ACC112 (cell line): Measurements from ENCODE around the gene SLC25A51.

Source experiments
- H2AFZ ChIP-seq: fragments of 200-600 bp; sonication (generic); one replicate; pipeline ENCODE4 v1.6.0; 2017; ENCODE audit warnings: antibody characterized with exemption, low read length; ENCODE audit not compliant: unreplicated experiment
- H3K27ac ChIP-seq: fragments of 200-600 bp; sonication (generic); 2 replicates; pipeline ENCODE4 v1.5.1; 2014; ENCODE audit warnings: low read depth, mild to moderate bottlenecking, antibody characterized with exemption, low read length, moderate library complexity
- H3K27me3 ChIP-seq: fragments of 200-600 bp; sonication (generic); 2 replicates; pipeline ENCODE4 v1.6.1; 2014; ENCODE audit warnings: mild to moderate bottlenecking, antibody characterized with exemption, low read length, moderate library complexity, mixed read lengths; ENCODE audit not compliant: insufficient read depth
- H3K36me3 ChIP-seq: fragments of 200-600 bp; sonication (generic); 2 replicates; pipeline ENCODE4 v1.6.1; 2016; ENCODE audit warnings: mild to moderate bottlenecking, antibody characterized with exemption, low read length, moderate library complexity, mixed read lengths; ENCODE audit not compliant: insufficient read depth
- H3K4me1 ChIP-seq: fragments of 200-600 bp; sonication (generic); one replicate; pipeline ENCODE4 v1.6.1; 2016; ENCODE audit warnings: low read length, mixed read lengths; ENCODE audit not compliant: insufficient read depth, unreplicated experiment, control insufficient read depth
- H3K4me3 ChIP-seq: fragments of 200-600 bp; sonication (generic); 2 replicates; pipeline ENCODE4 v1.5.1; 2014; ENCODE audit warnings: mild to moderate bottlenecking, low read depth, low read length
- H3K79me2 ChIP-seq: fragments of 200-600 bp; sonication (generic); one replicate; pipeline ENCODE4 v1.6.0; 2016; ENCODE audit warnings: low read length; ENCODE audit not compliant: control insufficient read depth, unreplicated experiment, insufficient read depth

SLC25A51 gene

GRCh38 chr9:37919956-37920335 lies 16.0 kb upstream of the SLC25A51 start:
- Histone ChIP-seq H3K79me2 (no peaks in the 10 kb centered on the region), H3K4me3 (no peak overlapping the region), H3K27me3 (no peaks in the 10 kb centered on the region), H3K4me1 (no peaks in the 10 kb centered on the region), H2AFZ (no peak overlapping the region), H3K36me3 (no peaks in the 10 kb centered on the region; the same call in 1 of the 2 replicates), H3K27ac (no peak overlapping the region)

DNA sequence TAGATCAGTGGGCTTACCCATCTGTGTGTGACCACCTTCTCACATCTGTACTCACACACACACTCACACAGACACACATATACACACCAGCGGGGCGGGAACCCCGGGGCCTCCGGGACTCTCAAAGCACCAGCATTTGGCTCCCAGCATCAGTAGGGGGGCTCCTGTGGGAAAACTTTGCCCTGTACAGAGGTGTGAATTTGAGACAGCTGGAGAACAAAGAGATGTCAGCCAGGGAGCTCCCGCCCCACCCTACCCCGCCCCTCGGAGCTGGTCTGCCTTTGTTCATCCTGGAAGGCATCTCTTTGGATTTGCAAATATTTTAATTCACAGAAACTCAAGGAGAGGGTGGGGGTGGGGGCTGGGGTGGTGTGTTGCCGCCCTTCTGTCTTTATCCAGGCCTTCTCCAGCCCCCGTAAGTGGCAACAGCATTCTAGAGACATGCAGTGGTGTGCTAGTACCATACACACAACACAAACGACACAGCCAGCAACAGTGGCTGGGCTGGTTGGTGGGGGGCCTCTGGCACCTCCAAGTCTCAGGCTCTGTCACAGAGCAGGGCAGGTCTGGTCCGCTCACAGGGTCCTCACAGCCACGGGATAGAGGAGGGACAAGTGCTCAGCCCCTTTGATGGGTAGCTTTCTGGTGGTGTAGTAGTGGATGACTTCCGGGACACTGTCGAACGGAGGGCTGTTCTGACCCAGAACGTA lies 15.5 kb upstream of the SLC25A51 start:
- Histone ChIP-seq H3K36me3 (no peaks in the 10 kb centered on the region; the same call in 1 of the 2 replicates), H3K4me3 (no peak overlapping the region), H3K4me1 (no peaks in the 10 kb centered on the region)

GRCh38 chr9:37918665-37919170 lies 14.8 kb upstream of the SLC25A51 start:
- H3K36me3 ChIP-seq: no peaks in the 10 kb centered on the region; the same call in 1 of the 2 replicates
- no peak overlapping the region for H3K4me3 ChIP-seq
- H3K4me1 ChIP-seq: no peaks in the 10 kb centered on the region
- H3K79me2 ChIP-seq: no peaks in the 10 kb centered on the region
- H2AFZ ChIP-seq: no peak overlapping the region
- H3K27ac ChIP-seq: no peak overlapping the region
- H3K27me3 ChIP-seq: no peaks in the 10 kb centered on the region

More for the DNA sequence above, 15.5 kb upstream of the SLC25A51 start:
- Histone ChIP-seq H3K79me2 (no peaks in the 10 kb centered on the region), H2AFZ (no peak overlapping the region), H3K27ac (no peak overlapping the region), H3K27me3 (no peaks in the 10 kb centered on the region)

DNA sequence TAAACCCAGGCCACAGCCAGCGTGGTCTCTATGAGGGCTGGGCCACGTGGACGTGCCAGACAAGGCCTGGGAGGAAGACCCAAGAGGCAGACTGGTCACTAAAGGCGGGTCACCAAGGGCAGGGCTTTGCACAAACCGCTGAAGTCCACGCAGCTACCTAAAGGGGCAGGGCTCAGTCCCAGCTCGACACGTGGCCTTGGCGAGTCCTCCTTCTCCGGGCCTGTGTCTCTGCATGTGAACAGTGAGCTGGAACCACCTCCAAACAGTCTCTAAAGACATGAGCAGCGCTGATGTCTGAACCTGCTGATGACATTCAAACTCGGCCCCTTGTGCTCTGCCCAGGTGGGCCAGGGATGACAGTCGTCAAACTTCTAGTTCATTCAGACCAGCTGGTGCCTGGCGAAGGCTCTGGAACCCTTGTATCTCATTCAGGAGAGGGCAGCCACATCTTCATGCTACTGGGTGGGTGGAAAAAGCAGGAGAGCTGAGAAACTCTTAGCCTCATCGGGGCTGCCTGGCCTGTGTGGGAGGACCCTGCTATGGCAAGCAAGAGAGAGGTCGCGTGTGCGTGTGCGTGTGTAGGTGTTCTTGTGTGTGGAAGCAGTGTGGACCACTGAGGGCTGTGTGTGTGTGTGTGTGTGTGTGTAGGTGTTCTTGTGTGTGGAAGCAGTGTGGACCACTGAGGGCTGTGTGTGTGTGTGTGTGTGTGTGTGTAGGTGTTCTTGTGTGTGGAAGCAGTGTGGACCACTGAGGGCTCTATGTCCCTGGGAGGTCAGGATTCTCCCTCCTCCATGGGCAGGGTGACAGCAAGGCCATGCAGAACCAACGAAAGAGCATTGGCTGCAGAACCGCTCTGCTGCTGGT lies 14.1 kb upstream of the SLC25A51 start:
- no peaks in the 10 kb centered on the region; the same call in 1 of the 2 replicates for H3K36me3 ChIP-seq
- H3K27ac ChIP-seq: no peak overlapping the region
- H3K4me1 ChIP-seq: no peaks in the 10 kb centered on the region
- H2AFZ ChIP-seq: no peak overlapping the region
- H3K79me2 ChIP-seq: no peaks in the 10 kb centered on the region
- no peaks in the 10 kb centered on the region for H3K27me3 ChIP-seq
- H3K4me3 ChIP-seq: no peak overlapping the region

DNA sequence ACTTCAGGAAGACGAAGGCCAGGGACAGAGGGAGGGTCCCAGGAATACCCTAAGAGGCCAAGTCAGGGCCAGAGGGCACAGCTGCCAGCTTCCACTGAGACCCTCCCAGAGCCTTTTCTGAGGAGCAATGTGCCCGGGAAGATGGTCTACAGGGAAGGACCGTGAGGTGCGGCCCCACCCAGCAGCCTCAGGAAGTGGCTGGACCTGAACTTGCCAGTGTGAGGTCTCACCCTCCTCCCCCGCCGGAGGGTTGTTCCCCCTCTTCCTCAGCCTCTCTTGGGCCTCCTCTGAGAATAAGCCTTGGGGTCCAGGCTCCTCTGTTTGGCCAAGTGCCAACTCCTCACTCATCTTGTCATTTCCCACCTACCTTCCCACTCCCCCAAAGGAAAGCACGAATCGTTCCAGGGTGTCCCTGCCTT lies 13.4 kb upstream of the SLC25A51 start:
- H2AFZ ChIP-seq: no peak overlapping the region
- no peaks in the 10 kb centered on the region for H3K4me1 ChIP-seq
- H3K27me3 ChIP-seq: no peaks in the 10 kb centered on the region
- no peaks in the 10 kb centered on the region; the same call in 1 of the 2 replicates for H3K36me3 ChIP-seq
- H3K27ac ChIP-seq: no peak overlapping the region
- H3K79me2 ChIP-seq: no peaks in the 10 kb centered on the region
- H3K4me3 ChIP-seq: no peak overlapping the region

- Histone ChIP-seq H3K27ac (no peak overlapping the region), H3K4me3 (no peak overlapping the region), H2AFZ (no peak overlapping the region), H3K36me3 (no peaks in the 10 kb centered on the region; the same call in 1 of the 2 replicates), H3K4me1 (no peaks in the 10 kb centered on the region), H3K79me2 (no peaks in the 10 kb centered on the region), H3K27me3 (no peaks in the 10 kb centered on the region)
These were observed 12.8 kb upstream of the SLC25A51 start for GRCh38 chr9:37916471-37917312.

DNA sequence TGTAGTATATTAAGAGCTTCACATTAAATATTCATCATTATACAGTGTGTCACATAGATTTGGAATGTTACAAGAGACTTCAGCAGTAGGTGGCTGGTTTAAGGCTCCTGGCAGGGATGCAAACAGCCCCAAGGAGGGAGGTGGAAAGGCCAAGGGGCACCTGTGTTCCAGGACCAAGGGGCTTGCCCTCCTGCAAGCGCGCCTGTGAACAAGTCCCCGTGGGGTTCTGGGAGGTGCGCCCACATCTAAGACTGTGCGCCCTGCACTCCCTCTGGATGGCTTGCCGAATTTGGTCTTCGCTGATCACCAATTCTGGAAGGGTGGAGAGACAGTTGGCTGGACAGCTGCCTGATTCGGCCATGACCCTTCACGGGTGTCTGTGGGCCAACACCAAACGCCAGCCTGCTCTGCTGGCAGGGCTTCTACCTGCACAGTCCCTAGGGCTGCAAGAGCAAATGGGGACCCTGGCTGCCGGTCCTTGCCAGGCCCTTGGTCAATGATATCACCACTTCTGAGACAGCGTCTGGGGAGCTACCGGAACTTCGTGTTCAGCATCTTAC lies 12.1 kb upstream of the SLC25A51 start:
- Histone ChIP-seq H3K36me3 (no peaks in the 10 kb centered on the region; the same call in 1 of the 2 replicates), H2AFZ (no peak overlapping the region), H3K27ac (no peak overlapping the region), H3K4me3 (no peak overlapping the region), H3K4me1 (no peaks in the 10 kb centered on the region), H3K27me3 (no peaks in the 10 kb centered on the region), H3K79me2 (no peaks in the 10 kb centered on the region)

DNA sequence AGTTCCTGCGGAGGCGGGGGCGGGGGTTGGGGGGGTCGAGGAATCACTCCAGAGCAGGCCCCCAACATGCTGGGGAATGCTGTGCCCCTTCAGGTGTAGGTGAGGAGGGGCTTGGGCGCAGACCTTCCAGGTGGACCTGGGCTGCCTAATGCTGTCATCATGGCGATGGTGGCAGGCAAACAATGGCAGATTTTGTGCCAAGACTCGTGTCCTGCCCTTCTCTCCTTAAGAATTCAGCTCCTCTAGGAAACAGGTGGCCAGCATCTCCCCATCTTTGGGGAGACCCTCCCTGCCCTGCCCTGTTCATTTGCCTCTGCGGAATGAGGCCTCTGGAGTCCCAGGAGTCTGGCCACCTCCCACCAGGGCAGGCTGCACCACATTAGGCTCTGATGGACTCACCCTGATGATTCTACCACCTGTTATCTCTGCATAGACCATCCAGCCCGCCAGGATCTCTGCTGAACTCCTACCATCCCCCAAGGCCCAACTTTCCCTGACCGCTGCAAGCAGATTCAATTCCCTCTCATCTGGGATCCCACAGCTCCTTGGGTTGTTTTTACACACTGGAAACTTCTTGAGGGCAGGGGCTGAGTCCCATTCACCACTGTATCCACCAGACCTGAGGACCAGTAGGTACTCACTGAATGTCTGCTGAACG lies 10.9 kb upstream of the SLC25A51 start:
- no peak overlapping the region for H2AFZ ChIP-seq
- no peaks in the 10 kb centered on the region for H3K4me1 ChIP-seq
- no peak overlapping the region for H3K27ac ChIP-seq
- no peaks in the 10 kb centered on the region; the same call in 1 of the 2 replicates for H3K36me3 ChIP-seq
- H3K27me3 ChIP-seq: no peaks in the 10 kb centered on the region
- H3K79me2 ChIP-seq: no peaks in the 10 kb centered on the region
- H3K4me3 ChIP-seq: no peak overlapping the region

GRCh38 chr9:37914154-37914551 lies 10.2 kb upstream of the SLC25A51 start:
- peaks cover 3% of the 10 kb centered on the region for H3K4me1 ChIP-seq
- no peaks in the 10 kb centered on the region for H3K36me3 ChIP-seq
- no peaks in the 10 kb centered on the region for H3K27me3 ChIP-seq
- no peaks in the 10 kb centered on the region for H3K79me2 ChIP-seq
- no peak overlapping the region for H3K4me3 ChIP-seq
- no peak overlapping the region; the same call in 1 of the 2 replicates for H3K27ac ChIP-seq
- H2AFZ ChIP-seq: no peak overlapping the region
